Kasumi-1 (cell line): ENCODE measurements around the gene PRTFDC1.

Source experiments
- DNase-seq, 2 experiments: peaks; one replicate each; lab custom pipeline; 2025; lab: John Stamatoyannopoulos, UW

PRTFDC1 gene

GRCh38 chr10:24872790-24873182, 79.6 kb downstream of the PRTFDC1 start:
- no peak for DNase-seq

GRCh38 chr10:24872049-24872789, 80.2 kb downstream of the PRTFDC1 start:
- no peak for DNase-seq

- no peak for DNase-seq
Observed at GRCh38 chr10:24871011-24871935, 81.1 kb downstream of the PRTFDC1 start.

GRCh38 chr10:24869354-24870015, 82.9 kb downstream of the PRTFDC1 start:
- DNase-seq: no peak

GRCh38 chr10:24866604-24867583, 85.5 kb downstream of the PRTFDC1 start:
- no peak for DNase-seq

GRCh38 chr10:24865783-24866182, 86.6 kb downstream of the PRTFDC1 start:
- no peak for DNase-seq

GRCh38 chr10:24862589-24862988, 89.8 kb downstream of the PRTFDC1 start:
- DNase-seq: no peak

GRCh38 chr10:24858288-24859270, 93.8 kb downstream of the PRTFDC1 start:
- no peak for DNase-seq

GRCh38 chr10:24857031-24857725, 95.2 kb downstream of the PRTFDC1 start:
- DNase-seq: no peak

- DNase-seq: no peak
Observed at GRCh38 chr10:24854256-24854655, 98.2 kb downstream of the PRTFDC1 start.

GRCh38 chr10:24853661-24854060, 98.7 kb downstream of the PRTFDC1 start:
- DNase-seq: no peak

GRCh38 chr10:24851629-24852028, 100.8 kb downstream of the PRTFDC1 start:
- DNase-seq: no peak

- no peak for DNase-seq
Observed at GRCh38 chr10:24850727-24851296, 101.6 kb downstream of the PRTFDC1 start.

GRCh38 chr10:24849501-24850299, 102.7 kb downstream of the PRTFDC1 start:
- DNase-seq: no peak

- no peak for DNase-seq
Observed at GRCh38 chr10:24849051-24849450, 103.4 kb downstream of the PRTFDC1 start.

GRCh38 chr10:24848195-24848594, 104.2 kb downstream of the PRTFDC1 start:
- no peak for DNase-seq

GRCh38 chr10:24847112-24848070, 105.0 kb downstream of the PRTFDC1 start:
- DNase-seq: no peak
